Caco-2 (cell line): ENCODE data around the gene RPL10. TPM values are rescaled to one million over a fixed set of nuclear protein-coding genes. Genes with fewer than 3 reads are reported as not detected.
A peak's percentile ranks its signal among the peaks of the same experiment; 100 is the strongest.

Experiments used
- BruUV-seq: library from RNA; stranded (reverse); fragments of 400-500 nt; replicated peaks from 2 replicates; lab custom pipeline; 2021; lab: Mats Ljungman, UMichigan
- CTCF ChIA-PET: fragments of 300-600 bp; sonication (Branson Sonifier 250); formaldehyde crosslinking; loops from one replicate; lab custom pipeline; 2022; ENCODE audit warnings: antibody characterized with exemption; lab: Charles Lee
- POLR2A ChIA-PET: fragments of 300-600 bp; sonication (Branson Sonifier 250); formaldehyde crosslinking; loops from one replicate; lab custom pipeline; 2022; ENCODE audit warnings: antibody characterized with exemption; lab: Charles Lee
- DNase-seq, 2 experiments: peaks; one replicate each; pipeline versions ENCODE4 v3.0.0 to v3.0.0-alpha.2; 2020 to 2022
- H3K27me3 ChIP-seq: replicated peaks from 2 replicates; pipeline ENCODE4 v1.6.0; 2011; ENCODE audit warnings: low read length; ENCODE audit not compliant: control insufficient read depth, insufficient read depth
- H3K36me3 ChIP-seq: 2 replicates; pipeline ENCODE4 v1.5.1; 2011; ENCODE audit warnings: low read length; ENCODE audit not compliant: control insufficient read depth, insufficient read depth
- H3K4me1 ChIP-seq: fragments of 250-450 bp; sonication (Bioruptor Pico); 2 replicates; pipeline ENCODE4 v1.5.1; 2020; ENCODE audit warnings: mild to moderate bottlenecking
- H3K4me3 ChIP-seq: 2 replicates; pipeline ENCODE4 v1.5.1; 2011; ENCODE audit warnings: low read depth, mild to moderate bottlenecking, control low read depth, low read length
- H3K9me3 ChIP-seq: fragments of 250-450 bp; sonication (Bioruptor Pico); 2 replicates; pipeline ENCODE4 v1.5.1; 2020; ENCODE audit warnings: mild to moderate bottlenecking, moderate library complexity
- H3K27ac Mint-ChIP-seq: one replicate; pipeline ENCODE4 v1.8.0; 2022; ENCODE audit warnings: mixed read lengths; ENCODE audit not compliant: unreplicated experiment
- H3K27me3 Mint-ChIP-seq: one replicate; pipeline ENCODE4 v1.8.0; 2022; ENCODE audit warnings: mixed read lengths; ENCODE audit not compliant: insufficient read depth, unreplicated experiment
- H3K36me3 Mint-ChIP-seq: one replicate; pipeline ENCODE4 v1.8.0; 2022; ENCODE audit warnings: mild to moderate bottlenecking, mixed read lengths; ENCODE audit not compliant: insufficient read depth, unreplicated experiment
- H3K4me1 Mint-ChIP-seq: one replicate; pipeline ENCODE4 v1.8.0; 2022; ENCODE audit warnings: low read depth, mixed read lengths; ENCODE audit not compliant: unreplicated experiment
- H3K4me3 Mint-ChIP-seq: one replicate; pipeline ENCODE4 v1.8.0; 2022; ENCODE audit warnings: mild to moderate bottlenecking, moderate library complexity, mixed read lengths; ENCODE audit not compliant: unreplicated experiment
- H3K9me3 Mint-ChIP-seq: one replicate; pipeline ENCODE4 v1.8.0; 2022; ENCODE audit warnings: mixed read lengths; ENCODE audit not compliant: unreplicated experiment
- intact Hi-C: fragments of 100-400 bp; cut with micrococcal nuclease; formaldehyde crosslinking; loops from one replicate; pipeline ENCODE4 v1.10.0; 2022; ENCODE audit not compliant: unreplicated experiment
- total RNA-seq: library from RNA; stranded (reverse); gene quantifications from 2 replicates; pipeline ENCODE4 v1.2.3, GENCODE V29; 2022
- TF ChIP-seq, protein P1 (sequence below), 2 experiments: fragments of 200-600 bp in 1 of 2; IDR thresholded peaks; 1 replicate in 1 of 2; 2 replicates in 1 of 2; pipeline versions ENCODE4 v1.5.1 to v1.8.0; 2011 to 2022; ENCODE audit warnings: antibody characterized with exemption in 1 of 2, control low read depth in 1 of 2, inconsistent platforms in 1 of 2, low read depth in 1 of 2, low read length in 1 of 2, mild to moderate bottlenecking in 1 of 2, moderate library complexity in 1 of 2; ENCODE audit not compliant: insufficient read depth in 1 of 2, severe bottlenecking in 1 of 2, unreplicated experiment in 1 of 2

Gene RPL10
- total RNA-seq, 1 experiment from 2014 or later = 2,081 TPM

DNA sequence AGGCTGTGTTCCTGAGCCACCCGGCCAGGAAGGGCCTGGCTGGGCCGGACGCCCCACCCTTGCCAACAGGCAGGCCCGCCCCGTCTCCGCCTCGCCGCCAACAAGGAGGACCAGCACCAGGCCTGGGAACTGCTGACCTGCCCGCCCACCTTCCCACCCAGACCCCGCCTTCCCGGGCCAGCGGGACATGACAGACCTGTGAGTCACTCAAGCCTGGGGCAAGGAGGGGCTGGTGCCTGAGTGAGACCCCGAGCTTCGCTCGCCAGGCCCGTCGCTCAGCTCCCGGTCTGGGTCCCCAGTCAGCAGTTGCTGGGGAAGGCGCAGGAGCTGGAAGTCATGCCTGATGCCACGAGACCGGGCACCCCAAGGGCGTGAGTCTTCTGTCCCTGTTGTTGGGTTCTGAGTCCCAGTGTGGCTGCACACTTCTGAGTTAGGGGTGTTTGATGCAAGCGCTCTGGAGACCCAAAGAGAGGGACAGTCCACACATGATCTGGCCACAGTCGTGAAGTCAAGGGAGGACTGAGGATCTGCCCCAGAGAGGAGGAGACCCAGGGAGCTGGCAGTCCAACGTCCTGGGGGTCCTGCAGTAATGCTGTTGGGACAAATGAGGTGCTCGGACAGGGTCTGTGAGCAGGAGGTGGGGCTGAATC lies 11.2 kb downstream of the RPL10 start, which contains the start of gene DNASE1L1:
TSS of gene DNASE1L1 (minus strand) at position 33 of the 650 bp plus-strand sequence. CDS start 3,686 bp downstream, outside the sequence.
- H3K27me3 ChIP-seq = no peaks in the 10 kb centered on the region
- Mint-ChIP-seq H3K27ac (no peak within 1 kb of the TSS), H3K27me3 (no peaks in the 10 kb centered on the region), H3K36me3 (peaks cover 5% of the 10 kb centered on the region), H3K9me3 (no peaks in the 10 kb centered on the region), H3K4me3 (peak within 1 kb of the TSS; percentile 22), H3K4me1 (peaks cover 7% of the 10 kb centered on the region)
- intact Hi-C loops = no loop called here
- no TSS peak for BruUV-seq
- peak; percentile 79 to 87 for DNase-seq
- H3K9me3 ChIP-seq = no peaks in the 10 kb centered on the region
- H3K4me3 ChIP-seq = peak within 1 kb of the TSS; percentile 22
- CTCF ChIA-PET = interaction anchor here (0.8 kb wide), 1 partner anchor 81 kb away, joined by 4 read pairs; the partner anchor contains the start of gene SLC10A3
- TF ChIP-seq, protein P1, sequence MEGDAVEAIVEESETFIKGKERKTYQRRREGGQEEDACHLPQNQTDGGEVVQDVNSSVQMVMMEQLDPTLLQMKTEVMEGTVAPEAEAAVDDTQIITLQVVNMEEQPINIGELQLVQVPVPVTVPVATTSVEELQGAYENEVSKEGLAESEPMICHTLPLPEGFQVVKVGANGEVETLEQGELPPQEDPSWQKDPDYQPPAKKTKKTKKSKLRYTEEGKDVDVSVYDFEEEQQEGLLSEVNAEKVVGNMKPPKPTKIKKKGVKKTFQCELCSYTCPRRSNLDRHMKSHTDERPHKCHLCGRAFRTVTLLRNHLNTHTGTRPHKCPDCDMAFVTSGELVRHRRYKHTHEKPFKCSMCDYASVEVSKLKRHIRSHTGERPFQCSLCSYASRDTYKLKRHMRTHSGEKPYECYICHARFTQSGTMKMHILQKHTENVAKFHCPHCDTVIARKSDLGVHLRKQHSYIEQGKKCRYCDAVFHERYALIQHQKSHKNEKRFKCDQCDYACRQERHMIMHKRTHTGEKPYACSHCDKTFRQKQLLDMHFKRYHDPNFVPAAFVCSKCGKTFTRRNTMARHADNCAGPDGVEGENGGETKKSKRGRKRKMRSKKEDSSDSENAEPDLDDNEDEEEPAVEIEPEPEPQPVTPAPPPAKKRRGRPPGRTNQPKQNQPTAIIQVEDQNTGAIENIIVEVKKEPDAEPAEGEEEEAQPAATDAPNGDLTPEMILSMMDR (IDR thresholded peaks at IDR 0.05; ENCODE audit: insufficient read depth in 1 of 2, low read depth in 1 of 2, low read length in 1 of 2, severe bottlenecking in 1 of 2, unreplicated experiment in 1 of 2) = no peak
- H3K4me1 ChIP-seq = peaks cover 5% of the 10 kb centered on the region; the same call in 1 of the 2 replicates
- POLR2A ChIA-PET = interaction anchor here (1.1 kb wide), 1 partner anchor 12 kb away, joined by 3 read pairs; no protein-coding TSS in a partner anchor
- no peaks in the 10 kb centered on the region for H3K36me3 ChIP-seq

DNA sequence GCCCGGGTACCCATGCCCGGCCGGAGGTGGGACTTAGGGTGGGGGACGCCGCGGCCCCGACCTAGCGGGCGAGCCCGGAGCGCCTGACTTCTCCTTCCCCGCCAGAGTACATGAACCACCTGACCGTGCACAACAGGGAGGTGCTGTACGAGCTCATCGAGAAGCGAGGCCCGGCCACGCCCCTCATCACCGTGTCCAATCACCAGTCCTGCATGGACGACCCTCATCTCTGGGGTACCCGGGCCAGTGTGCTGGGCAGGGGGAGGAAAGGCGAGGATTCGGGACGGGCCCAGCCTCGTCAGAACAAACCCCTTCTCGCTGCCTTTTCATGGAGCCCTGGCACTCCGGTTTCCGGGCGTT lies 13.8 kb downstream of the RPL10 start:
- Histone ChIP-seq H3K4me1 (peaks cover 5% of the 10 kb centered on the region; the same call in 1 of the 2 replicates), H3K27me3 (no peaks in the 10 kb centered on the region), H3K9me3 (no peaks in the 10 kb centered on the region), H3K4me3 (peak overlapping the region; percentile 73), H3K36me3 (no peaks in the 10 kb centered on the region)
- Mint-ChIP-seq H3K4me1 (peaks cover 7% of the 10 kb centered on the region), H3K4me3 (peak overlapping the region; percentile 79), H3K36me3 (peaks cover 5% of the 10 kb centered on the region), H3K9me3 (no peaks in the 10 kb centered on the region), H3K27ac (no peak overlapping the region), H3K27me3 (no peaks in the 10 kb centered on the region)
- intact Hi-C loops = loop anchor here (1.0 kb wide), 1 partner anchor 16 kb away; the partner anchor contains the start of gene ATP6AP1
- peak; percentile 43 to 48 for DNase-seq
- BruUV-seq = no TSS peak
- POLR2A ChIA-PET = interaction anchor here (0.5 to 1.2 kb wide), 2 partner anchors 39 to 79 kb away, joined by 3 to 4 read pairs; partner anchors contain the start of gene SLC10A3
- CTCF ChIA-PET = interaction anchor here (0.5 to 0.9 kb wide), 4 partner anchors 13 to 112 kb away, joined by 3 to 6 read pairs (median 3); partner anchors contain the start of gene SLC10A3
- TF ChIP-seq, protein P1 (IDR thresholded peaks at IDR 0.05; ENCODE audit: insufficient read depth in 1 of 2, low read depth in 1 of 2, low read length in 1 of 2, severe bottlenecking in 1 of 2, unreplicated experiment in 1 of 2) = no peak

DNA sequence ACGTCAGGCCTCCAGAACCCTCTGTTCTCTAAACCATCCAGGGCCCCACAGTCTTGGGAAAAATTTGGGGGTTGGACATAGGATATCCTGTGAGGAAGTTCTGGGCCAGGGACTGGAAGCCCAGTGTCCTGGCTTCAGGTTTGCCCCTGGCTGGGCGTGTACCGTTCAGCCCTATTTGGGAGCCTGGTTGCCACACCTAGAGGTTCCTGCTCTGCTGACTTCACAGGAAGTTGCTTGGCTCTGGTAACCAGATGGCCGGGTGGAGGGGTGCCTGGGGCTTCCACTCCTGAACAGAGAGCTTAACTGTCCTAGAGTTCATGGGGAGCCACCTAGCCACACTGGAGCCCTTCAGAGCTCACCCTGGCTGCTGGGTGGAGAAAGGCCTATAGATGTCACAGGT lies 14.3 kb downstream of the RPL10 start:
- ChIA-PET POLR2A (interaction anchor here (0.5 to 1.2 kb wide), 2 partner anchors 39 to 78 kb away, joined by 3 to 4 read pairs; partner anchors contain the start of gene SLC10A3), CTCF (interaction anchor here (0.9 kb wide), 1 partner anchor 39 kb away, joined by 6 read pairs; no protein-coding TSS in a partner anchor)
- Histone ChIP-seq H3K9me3 (no peaks in the 10 kb centered on the region), H3K27me3 (no peaks in the 10 kb centered on the region), H3K4me1 (peaks cover 5% of the 10 kb centered on the region; the same call in 1 of the 2 replicates), H3K36me3 (no peaks in the 10 kb centered on the region), H3K4me3 (peak overlapping the region; percentile 73; the same call in 1 of the 2 replicates)
- Mint-ChIP-seq H3K9me3 (no peaks in the 10 kb centered on the region), H3K4me1 (peaks cover 7% of the 10 kb centered on the region), H3K27ac (no peak overlapping the region), H3K4me3 (peak overlapping the region; percentile 79), H3K27me3 (no peaks in the 10 kb centered on the region), H3K36me3 (peaks cover 5% of the 10 kb centered on the region)
- intact Hi-C loops = no loop called here
- TF ChIP-seq, protein P1 (IDR thresholded peaks at IDR 0.05; ENCODE audit: insufficient read depth in 1 of 2, low read depth in 1 of 2, low read length in 1 of 2, severe bottlenecking in 1 of 2, unreplicated experiment in 1 of 2) = no peak
- no TSS peak for BruUV-seq
- DNase-seq = no peak
